ENCODE data around the gene GSS. TPM values are rescaled to one million over a fixed set of nuclear protein-coding genes. Genes with fewer than 3 reads are reported as not detected.

GSS gene
- total RNA-seq, 1 donor from 2014 or later, result 63.9 TPM

MicroRNA genes within 50 kb of the gene (microRNA counts, 767-probe panel; counts per million panel counts)
- microRNA hsa-miR-499a-3p (460 counts per million, percentile 90 among the panel's probes with 10 or more counts), microRNA hsa-miR-499a-5p (460 counts per million, percentile 90 among the panel's probes with 10 or more counts), microRNA hsa-miR-499b-3p (460 counts per million, percentile 90 among the panel's probes with 10 or more counts), microRNA hsa-miR-499b-5p (460 counts per million, percentile 90 among the panel's probes with 10 or more counts)

Small RNA genes within 50 kb of the gene (microRNA-seq; reads per million reads assigned to microRNA genes)
- gene MIR499A (not detected), gene MIR499B (not detected)

Small RNA genes within 50 kb of the gene (small RNA-seq; reads per million reads assigned to genes)
- not detected for gene MIR499A

Other genes with a start within 250 kb of the GSS start
- gene NCOA6, start 130.2 kb downstream of the GSS start, total RNA-seq (ENCODE audit: low replicate concordance), result 10.9 and 14.3 TPM in 2 replicates
- gene GGT7, start 83.0 kb downstream of the GSS start, total RNA-seq (ENCODE audit: low replicate concordance), result 9.1 and 22.3 TPM in 2 replicates
- gene ACSS2, start 79.2 kb downstream of the GSS start, total RNA-seq (ENCODE audit: low replicate concordance), result 25.0 and 30.8 TPM in 2 replicates
- gene MYH7B, start 62 bp upstream of the GSS start, total RNA-seq (ENCODE audit: low replicate concordance), result 0.03 TPM in 1 of 2 replicates, not detected in the other
- 73.0 and 96.4 TPM in 2 replicates for gene TRPC4AP, start 137.0 kb upstream of the GSS start, total RNA-seq (ENCODE audit: low replicate concordance)
- 9.3 and 13.8 TPM in 2 replicates for gene EDEM2, start 191.5 kb upstream of the GSS start, total RNA-seq (ENCODE audit: low replicate concordance)
- 3.1 and 4.6 TPM in 2 replicates for gene PROCR, start 216.3 kb upstream of the GSS start, total RNA-seq (ENCODE audit: low replicate concordance)

Measured in neural progenitor cell (in vitro differentiated cells).